HG03175 (cell line): Measurements from ENCODE around the gene KCNK1.
"Not testable (repeated sequence)": the region's sequence is repeated elsewhere in the genome, so short reads cannot be mapped to it uniquely, and the experiment has no call there.

Experiments used
- ATAC-seq: cut with Tn5 transposase; IDR thresholded peaks from one replicate; pipeline ENCODE4 v1.9.1; 2021; ENCODE audit warnings: mild to moderate bottlenecking, moderate library complexity; ENCODE audit not compliant: unreplicated experiment

The KCNK1 gene

DNA sequence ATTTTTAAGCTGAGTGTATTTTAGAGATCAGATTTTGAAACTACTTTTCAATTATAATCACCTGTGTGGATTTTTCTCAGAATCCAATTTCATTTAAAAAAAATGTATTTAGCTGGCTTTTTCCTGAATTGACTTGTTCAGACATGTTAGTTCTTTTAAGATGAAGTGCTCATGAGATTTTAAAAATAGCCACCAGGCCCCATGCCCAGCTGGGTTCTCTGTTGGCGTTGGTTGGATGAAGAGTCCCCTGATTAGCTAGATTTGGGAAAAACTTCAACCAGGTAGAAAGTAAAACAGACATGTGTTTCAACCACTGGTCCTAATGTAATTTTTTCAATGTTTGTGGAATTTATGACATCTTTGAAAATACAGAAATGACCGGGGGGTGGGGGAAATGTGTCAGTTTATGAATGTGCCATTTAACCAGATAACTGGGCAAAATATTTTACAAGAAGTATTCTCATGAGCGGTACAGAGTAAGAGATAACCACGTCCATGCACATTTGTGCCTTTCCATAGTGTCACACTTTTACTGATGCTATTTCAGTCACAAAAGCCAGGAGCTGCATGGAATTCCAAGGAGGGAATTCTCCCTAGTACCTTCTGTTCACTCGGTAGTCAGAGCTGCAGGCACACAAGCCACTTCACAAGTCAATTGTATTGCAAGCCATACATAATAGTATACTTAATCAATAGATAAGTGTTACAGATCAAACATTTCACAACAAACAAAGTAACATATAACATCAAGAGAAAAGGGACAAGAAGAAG is 51.1 kb downstream of the KCNK1 start:
- no peak for ATAC-seq

GRCh38 chr1:233665575-233666270 is 51.8 kb downstream of the KCNK1 start:
- ATAC-seq = no peak

GRCh38 chr1:233667741-233668140 is 53.8 kb downstream of the KCNK1 start:
- ATAC-seq = no peak

DNA sequence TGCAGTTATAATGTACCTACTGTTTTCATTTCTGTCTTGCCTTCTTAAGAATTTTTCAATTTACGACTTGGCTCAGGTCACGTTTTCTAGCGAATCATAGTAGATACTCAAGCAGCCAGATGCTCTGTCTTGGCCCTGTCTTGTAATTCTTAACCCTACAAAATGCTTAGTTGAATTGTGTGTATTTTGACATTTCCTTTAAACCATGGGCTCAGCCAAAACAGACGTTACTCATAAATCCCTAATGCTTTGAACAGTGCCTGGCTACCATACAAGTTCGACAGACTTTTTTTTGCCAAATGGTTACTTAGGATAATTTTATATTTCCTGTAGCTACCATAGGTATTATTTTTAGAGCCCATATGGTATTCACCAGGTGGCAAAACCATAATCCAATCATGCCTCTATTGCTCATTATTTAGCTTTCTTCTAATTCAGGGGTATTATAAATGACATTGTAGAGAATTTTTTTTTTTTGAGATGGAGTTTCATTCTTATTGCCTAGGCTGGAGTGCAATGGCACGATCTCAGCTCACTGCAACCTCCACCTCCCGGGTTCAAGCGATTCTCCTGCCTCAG is 54.3 kb downstream of the KCNK1 start:
- ATAC-seq = no peak

DNA sequence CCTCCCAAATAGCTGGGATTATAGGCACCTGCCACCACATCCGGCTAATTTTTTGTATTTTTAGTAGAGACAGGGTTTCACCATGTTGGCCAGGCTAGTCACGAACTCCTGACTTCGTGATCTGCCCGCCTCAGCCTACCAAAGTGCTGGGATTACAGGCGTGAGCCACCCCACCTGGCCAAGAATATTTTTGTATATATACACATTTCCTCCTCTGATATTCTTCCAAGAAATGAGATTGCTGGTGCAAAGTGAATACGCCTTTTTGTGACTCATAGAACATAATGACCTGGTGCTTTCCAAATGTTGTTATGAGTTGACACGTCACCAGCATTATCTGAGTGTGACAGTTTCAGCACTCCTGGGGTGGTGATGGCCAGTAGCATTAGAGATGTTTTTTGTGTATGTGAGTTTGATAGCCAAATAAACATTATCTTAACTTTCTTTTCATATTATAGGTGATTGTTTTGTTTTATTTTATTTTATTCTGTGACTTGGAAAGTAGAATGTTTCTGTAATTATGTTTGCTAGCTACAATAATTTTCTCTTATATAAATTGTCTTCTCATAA is 54.9 kb downstream of the KCNK1 start:
- no peak for ATAC-seq

DNA sequence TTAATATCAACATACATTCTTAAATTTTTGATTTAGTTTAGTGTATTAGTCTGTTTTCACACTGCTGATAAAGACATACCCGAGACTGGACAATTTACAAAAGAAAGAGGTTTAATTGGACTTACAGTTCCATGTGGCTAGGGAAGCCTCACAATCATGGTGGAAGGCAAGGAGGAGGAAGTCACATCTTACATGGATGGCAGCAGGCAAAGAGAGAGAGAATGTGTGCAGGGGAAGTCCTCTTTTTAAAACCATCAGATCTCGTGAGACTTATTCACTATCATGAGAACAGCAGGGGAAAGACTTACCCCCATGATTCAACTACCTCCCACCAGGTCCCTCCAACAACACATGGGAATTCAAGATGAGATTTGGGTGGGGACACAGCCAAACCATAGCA is 56.5 kb downstream of the KCNK1 start:
- not testable (repeated sequence) for ATAC-seq

- no peak for ATAC-seq
Observed at GRCh38 chr1:233671286-233671685, 57.4 kb downstream of the KCNK1 start.

DNA sequence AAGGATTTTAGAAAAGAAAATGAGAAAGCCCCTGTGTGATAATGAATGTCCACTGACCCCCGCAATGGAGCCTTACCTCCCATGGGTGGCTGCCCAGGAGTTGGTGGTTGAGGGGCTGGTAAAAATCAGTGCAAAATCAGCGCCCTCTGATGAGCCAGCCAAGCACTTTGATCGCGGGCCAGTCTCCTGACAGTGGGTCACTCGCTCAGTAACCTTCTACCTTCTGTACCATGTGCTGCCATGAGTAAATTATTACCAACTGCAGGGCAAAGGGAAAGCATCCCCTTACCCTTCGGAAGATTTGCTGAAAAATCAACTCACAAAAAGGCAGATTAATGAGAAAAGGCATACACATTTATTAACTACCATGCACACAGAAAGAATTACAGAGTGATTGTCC is 58.8 kb downstream of the KCNK1 start:
- no peak for ATAC-seq

DNA sequence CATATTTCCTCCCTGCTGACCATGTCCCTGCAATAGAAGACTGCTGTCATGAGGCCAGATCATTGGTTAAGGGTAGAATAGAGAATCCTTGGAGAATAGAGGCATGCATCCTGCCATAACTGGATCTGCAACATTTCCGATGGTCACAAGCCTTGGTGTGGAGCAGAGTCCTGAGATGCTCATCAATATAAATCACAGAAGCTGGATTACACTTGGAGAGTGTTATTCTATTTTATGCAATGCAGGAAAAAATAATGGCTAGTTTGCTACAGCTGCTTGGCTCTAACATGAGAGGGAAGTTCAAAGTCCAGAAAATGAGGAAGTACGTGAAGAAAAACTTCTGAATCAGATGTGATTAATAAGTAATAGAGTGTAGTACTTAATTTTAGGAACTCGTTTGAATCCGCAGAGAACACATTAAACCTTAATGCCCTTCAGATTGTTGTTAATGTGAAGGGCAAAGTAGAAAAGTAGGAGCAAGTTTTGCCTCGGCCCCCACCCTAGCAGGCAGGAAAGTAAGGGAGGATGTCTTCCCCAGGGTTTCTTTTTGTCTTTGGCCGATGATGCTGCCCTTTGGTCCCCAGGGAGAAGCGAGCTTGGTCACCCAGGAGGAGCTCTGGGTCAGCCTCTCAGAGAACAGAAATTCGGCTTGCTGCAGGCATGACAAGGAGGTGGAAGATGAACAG is 59.5 kb downstream of the KCNK1 start:
- ATAC-seq = peak; percentile 61

DNA sequence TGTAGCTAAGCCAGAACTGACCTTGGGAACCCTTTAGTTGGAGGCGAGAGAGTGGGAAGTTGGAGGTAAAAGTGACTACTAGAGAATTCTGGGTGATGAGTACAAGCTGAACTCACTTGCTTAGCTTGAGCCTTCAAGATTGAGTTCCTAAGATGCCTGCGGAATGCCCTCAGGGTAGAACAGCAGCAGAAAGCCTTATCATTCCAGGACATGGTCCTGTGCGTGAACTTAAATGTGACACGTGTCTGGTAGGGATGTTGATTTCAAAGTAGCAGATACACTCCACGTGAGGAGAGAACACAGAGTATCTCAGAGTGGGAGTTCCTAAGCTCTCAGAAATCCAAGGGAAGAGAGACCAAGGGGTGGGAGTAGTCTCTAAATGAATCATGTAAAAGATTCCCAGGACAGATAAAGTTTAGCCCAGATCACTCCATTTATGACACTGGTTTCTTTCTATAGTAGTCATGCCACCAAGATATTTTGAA is 60.1 kb downstream of the KCNK1 start:
- no peak for ATAC-seq

DNA sequence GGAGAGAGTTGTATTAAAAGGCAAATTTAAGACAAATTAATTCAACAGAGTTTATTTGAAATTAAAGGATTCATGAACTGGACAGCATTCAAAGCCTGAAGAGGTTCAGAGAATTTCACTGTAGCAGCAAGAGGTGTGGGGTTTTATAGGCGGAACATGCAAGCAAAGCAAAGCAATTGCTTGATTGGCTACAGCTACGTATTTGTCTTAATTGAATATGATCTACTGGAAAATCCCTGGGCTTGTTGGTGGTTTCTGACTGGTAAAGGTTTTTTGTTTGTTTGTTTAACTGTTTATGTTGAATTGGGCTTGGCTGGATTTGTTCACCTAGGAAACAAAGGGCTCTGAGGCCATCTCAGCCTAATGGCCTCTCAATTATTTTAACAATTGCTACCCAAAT is 61.5 kb downstream of the KCNK1 start:
- ATAC-seq = no peak

DNA sequence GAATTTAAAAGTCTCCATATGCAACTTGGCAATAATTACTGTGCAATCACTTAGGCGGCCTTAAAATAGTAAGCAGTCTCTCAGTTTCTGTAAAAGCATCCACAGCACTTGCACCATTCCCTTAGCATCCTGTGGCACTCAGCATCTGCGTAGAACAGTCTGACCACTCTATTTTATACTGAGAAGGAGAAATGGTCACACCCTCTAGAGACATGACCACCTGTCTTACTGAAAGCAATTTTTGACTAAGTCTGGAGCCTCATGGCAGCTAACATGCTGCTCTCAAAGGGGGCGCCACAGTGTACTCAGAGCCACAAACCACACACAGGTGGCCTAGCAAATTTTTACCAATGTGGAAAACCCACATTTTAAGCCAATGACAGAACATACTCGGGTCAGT is 62.0 kb downstream of the KCNK1 start:
- ATAC-seq = peak; percentile 74

GRCh38 chr1:233677690-233678354 is 63.9 kb downstream of the KCNK1 start:
- ATAC-seq = no peak

DNA sequence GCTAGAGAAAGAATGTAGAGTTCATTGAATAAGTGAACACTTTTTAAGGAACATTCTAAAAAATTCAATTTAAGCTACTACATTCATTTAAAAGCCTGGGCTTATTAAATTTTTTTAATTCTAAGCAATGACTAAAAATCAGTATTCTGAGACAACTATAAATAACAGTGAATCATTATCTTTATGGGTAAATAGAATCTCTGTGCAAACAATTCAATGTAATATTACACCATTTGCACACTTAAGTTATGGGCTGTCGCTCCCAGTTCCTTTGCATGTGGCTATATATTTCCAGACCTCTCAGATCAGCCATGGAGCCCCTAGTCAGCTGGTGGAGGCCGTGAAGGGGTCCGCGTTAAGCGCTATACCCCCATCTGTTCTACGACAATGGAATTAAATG is 65.1 kb downstream of the KCNK1 start:
- no peak for ATAC-seq

DNA sequence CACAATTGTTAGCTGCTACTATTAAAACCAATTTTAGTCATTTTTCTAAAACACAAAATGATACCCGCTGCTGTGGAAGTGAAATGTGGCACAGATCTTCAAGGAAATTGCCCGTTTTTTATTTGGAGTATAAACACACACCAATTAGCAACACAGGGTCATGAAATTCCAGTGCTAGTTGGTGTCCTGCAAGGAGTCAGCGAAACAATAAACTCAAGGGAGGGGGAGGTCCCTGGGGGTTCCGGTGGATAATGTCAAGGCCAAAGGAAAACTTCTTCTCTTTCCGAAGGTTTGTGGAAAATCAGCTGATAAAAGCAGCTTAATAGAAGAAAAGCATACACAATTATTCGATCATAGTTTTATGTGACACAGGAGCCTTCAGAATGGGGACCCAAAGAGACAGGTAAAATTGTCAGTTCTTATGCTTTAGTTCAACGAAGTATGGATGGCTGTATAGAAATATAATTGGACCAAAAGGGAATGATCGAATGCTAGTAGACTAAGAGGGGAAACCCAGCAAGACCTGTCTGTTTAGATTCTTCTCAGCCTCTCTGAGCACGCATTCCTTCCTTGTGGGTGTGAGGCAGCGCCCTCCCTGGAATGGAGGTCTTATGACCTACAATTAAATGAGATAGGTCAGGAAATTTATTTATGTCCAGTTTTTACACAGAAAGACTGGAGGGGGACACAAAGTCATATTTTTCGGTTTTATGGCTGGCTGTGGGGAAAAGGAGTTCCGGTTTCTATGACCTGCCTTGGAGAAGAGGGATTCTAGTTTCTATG is 65.9 kb downstream of the KCNK1 start:
- ATAC-seq = no peak

DNA sequence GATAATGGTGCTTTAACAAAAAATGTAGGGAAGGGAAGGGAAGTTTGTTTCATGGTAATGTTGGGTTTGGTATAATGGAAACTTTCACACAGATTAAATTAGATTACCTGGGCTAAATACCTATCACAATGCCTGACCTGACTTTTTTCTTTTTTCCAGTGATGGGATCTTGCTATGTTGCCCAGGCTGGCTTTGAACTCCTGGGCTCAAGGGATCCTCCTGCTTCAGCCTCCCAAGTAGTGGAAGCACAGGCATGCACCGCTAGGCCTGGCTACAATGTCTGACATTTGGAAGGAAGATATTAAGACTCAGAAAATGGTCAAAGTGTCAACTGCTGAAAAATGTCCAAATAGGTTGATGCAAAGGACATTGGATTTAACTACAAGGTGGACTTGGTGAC is 67.4 kb downstream of the KCNK1 start:
- ATAC-seq = no peak

GRCh38 chr1:233686653-233687052 is 72.7 kb downstream of the KCNK1 start:
- not testable (repeated sequence) for ATAC-seq

DNA sequence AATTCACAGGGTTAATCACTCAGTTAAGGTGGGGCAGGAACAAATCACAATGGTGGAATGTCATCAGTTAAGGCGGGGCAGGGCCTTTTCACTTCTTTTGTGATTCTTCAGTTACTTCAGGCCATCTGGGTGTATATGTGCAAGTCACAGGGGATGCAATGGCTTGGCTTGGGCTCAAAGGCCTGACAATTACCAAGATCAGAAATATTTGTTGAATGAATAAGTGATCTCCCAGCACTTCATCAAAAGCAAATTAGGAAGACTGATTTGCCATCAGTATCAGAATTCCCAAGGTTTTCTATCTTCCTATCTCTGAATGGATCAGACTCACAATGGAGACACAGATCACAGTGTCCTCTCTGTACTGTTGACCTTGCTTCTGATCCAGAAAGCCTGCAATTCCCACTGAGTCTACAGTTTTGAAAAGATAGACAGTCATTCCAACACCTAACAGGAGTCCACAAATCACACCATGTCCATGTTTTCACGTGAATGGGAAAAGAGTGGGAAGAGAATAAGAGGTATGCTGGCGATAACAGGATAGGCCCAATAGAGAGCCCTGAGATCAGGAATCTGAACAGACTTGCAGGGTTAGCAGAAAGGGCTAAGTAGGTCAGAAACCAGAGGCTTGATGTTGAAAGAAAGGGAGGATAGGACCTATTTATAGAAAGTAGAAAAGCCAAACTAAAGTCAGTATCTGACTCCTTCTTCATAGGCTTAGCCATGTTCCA is 75.3 kb downstream of the KCNK1 start:
- no peak for ATAC-seq

DNA sequence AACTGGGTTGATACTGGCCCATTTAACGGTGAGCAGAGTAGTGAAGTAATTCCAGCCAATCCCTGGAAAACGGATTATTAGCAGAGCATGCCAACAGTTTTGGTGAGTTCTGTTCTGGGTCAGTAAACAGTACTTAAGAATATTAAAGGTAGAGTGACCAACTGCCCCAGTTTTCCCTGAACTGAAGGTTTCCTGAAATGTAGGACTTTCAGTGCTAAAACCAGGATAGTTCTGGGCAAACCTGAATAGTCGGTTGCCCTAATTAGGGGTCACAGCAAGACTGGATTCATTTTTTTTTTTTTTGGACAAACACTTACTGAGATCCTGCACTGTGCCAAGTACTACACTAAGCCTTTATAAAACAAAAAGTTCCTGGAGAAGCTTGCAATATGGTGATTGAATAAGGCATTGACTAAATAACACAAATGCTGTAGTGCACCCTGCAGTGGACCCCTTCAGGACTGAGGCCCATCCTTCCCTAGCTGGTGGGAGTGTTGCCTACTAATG is 75.9 kb downstream of the KCNK1 start:
- ATAC-seq = no peak
